ENCODE data around the gene SYNDIG1.

SYNDIG1 gene

DNA sequence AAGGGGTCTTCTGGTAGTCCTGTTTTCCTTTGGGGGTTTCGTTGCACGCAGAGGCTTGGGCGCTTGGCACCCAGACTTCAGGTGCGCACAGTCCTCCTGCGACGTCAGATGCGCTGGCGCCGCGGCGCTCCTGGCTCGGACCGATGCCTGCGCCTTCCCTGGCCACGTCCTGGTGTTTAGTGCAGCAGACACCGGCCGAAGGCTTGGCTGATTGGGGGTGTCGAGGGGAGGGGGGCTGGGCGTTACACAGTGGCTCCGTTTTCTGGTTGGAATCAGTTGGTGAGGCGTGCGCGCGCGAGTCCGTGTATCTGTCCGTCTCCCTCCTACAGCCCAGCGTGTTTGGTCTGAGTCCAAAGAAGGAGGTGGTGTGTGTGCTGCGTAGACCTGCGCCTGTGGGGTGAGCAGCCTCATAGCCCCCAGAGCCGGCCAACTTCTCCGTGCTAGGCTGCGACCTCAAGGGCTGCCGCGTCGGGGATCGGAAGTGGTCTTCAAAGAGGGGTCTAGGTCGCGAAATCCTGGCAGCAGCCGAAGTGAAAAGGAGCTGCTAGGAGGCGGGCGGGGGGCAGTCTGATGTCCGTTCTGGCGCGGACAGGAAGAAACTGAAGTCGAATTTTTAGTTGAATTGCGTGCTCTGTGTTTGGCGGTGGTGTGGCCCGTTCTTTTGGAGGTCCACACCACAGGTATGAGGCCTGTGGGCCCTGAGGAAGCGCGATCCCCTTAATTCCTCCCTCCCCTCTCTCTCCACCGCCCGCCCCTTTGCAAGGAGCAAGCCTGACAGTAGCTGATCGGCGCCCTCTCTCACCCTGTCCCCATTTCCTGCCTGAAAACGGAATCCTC, 1.5 kb downstream of the SYNDIG1 start:
- Mint-ChIP-seq H3K9me3 (no peaks in the 10 kb centered on the region), H3K36me3 (ENCODE audit: low read depth) (no peaks in the 10 kb centered on the region)
- intact Hi-C loops (cut with micrococcal nuclease), result no loop called here

DNA sequence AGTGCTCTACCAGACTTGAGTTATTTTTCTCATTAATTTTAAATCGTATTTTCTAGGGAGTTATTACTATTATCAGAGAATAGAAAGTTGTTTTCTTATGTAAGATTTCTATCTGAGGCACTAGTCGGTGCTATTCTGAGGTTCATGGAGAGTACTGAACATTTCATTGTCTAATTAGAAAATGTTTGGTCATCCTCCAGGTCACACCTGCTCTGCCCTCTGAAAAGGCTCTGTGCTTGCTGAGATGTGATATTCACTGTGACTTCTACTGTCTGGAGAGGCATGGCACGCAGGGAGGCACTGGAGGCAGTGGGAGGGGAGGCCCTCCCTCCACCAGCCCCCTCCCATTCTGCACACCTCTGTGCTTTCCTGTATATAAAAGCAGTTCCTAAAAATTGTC, 3.0 kb downstream of the SYNDIG1 start:
- Mint-ChIP-seq H3K4me1 (ENCODE audit: low read depth) (peaks cover 5% of the 10 kb centered on the region), H3K9me3 (no peaks in the 10 kb centered on the region), H3K27ac (no peak overlapping the region), H3K27me3 (peaks cover 54% of the 10 kb centered on the region), H3K4me3 (no peak overlapping the region), H3K36me3 (ENCODE audit: low read depth) (no peaks in the 10 kb centered on the region)
- intact Hi-C loops (cut with micrococcal nuclease), result no loop called here

More for the DNA sequence above, 1.5 kb downstream of the SYNDIG1 start:
- Mint-ChIP-seq H3K4me3 (no peak overlapping the region), H3K27ac (no peak overlapping the region), H3K27me3 (peaks cover 61% of the 10 kb centered on the region), H3K4me1 (ENCODE audit: low read depth) (peaks cover 5% of the 10 kb centered on the region)

DNA sequence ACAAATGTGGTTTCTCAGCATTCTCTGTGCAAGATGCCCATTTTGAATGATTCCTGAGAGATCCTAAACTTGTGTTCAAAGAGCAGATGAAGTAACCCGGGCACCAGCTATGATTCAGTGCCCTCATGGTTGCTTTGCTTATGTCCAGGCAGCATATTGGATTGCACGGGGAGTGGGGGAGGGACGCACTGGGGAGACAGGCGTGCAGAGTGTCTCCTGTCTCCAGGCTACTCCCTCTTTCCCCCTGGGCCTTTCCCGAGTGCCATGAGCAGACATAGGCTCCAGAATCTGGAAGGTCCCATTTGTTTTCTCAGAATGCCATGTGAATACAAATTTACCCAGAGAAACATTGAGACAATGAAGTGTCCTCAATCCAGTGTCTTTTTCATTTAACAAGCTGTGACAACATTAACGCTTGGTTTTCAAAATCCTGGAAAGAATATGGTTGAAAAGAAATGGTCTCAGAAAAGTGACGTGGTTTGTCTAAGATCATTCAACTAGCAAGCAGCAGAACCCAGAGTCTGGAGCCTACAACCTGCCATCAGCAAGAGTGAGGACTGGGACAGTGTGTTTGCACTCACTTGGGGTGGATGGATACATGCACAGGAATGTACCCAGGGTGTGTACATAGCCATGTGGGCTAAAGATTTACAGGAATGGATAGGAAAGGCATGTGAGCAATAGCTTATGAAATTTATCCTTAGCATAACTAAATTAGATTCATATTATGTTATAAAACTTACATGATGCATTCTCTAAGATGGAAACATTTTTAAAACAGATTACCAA, 4.2 kb downstream of the SYNDIG1 start:
- Mint-ChIP-seq H3K27ac (no peak overlapping the region), H3K36me3 (ENCODE audit: low read depth) (no peaks in the 10 kb centered on the region), H3K4me1 (ENCODE audit: low read depth) (peaks cover 5% of the 10 kb centered on the region), H3K9me3 (no peaks in the 10 kb centered on the region), H3K27me3 (peaks cover 42% of the 10 kb centered on the region), H3K4me3 (no peak overlapping the region)
- intact Hi-C loops (cut with micrococcal nuclease), result no loop called here

DNA sequence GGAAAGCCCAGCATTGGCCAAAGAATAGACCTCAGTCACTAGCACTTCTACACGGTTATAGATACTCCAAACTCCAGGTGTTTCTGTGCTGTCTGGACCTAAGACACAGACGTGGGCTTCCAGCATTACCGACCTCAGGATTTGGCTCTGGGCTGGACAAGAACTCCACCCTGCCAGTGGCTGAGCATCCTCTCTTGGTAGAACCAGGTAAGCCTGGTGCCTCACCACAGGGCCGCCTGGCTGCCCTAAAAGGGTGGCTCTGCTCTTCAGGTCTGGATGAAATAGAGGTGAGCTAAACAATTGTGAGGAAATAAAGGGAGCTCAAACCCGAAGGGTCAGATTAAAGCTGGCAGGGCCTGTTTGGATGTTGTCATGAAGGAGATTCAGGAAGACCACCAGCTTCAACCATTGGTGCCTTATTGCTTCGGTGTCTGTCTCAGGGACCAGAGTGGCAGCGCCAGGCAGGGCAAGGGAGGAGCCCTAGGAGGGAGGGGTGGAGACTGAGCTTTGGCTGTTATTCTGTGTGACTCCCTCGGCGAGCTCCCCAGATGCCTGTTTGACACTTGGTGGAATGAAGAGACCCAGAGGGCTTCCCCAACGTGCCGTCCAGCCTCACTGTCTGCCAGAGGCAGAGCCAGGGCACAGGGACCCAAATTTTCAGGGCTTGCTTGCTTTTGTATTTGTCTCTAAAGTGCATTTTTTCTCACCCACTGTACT, 8.6 kb downstream of the SYNDIG1 start:
- Mint-ChIP-seq H3K4me3 (no peak overlapping the region), H3K36me3 (ENCODE audit: low read depth) (no peaks in the 10 kb centered on the region), H3K27me3 (peaks cover 9% of the 10 kb centered on the region), H3K4me1 (ENCODE audit: low read depth) (no peaks in the 10 kb centered on the region), H3K27ac (no peak overlapping the region), H3K9me3 (no peaks in the 10 kb centered on the region)
- intact Hi-C loops (cut with micrococcal nuclease), result no loop called here

DNA sequence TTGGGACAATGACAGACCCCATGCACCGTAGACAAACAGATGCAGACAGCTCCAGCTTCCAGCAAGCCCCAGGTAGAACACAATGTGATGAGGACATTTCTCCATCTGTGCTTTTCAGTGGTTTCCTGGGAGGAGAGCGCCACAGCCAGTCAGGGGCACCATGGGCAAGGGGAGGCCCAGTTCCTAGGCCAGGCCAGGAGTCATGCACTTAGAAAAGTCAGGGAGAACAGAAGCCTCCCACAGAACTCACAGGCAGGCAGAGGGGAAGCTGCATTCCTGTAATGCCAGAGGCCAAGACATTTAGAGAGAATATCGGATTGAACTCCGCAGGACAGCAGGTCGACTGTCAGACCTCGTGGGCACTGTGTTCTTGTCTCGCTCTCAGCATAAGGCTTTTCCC, 9.2 kb downstream of the SYNDIG1 start:
- no peak overlapping the region for H3K27ac Mint-ChIP-seq
- H3K27me3 Mint-ChIP-seq, result peaks cover 5% of the 10 kb centered on the region
- intact Hi-C loops (cut with micrococcal nuclease), result no loop called here
- H3K36me3 Mint-ChIP-seq (ENCODE audit: low read depth), result no peaks in the 10 kb centered on the region
- no peaks in the 10 kb centered on the region for H3K4me1 Mint-ChIP-seq (ENCODE audit: low read depth)
- H3K4me3 Mint-ChIP-seq, result no peak overlapping the region
- no peaks in the 10 kb centered on the region for H3K9me3 Mint-ChIP-seq

DNA sequence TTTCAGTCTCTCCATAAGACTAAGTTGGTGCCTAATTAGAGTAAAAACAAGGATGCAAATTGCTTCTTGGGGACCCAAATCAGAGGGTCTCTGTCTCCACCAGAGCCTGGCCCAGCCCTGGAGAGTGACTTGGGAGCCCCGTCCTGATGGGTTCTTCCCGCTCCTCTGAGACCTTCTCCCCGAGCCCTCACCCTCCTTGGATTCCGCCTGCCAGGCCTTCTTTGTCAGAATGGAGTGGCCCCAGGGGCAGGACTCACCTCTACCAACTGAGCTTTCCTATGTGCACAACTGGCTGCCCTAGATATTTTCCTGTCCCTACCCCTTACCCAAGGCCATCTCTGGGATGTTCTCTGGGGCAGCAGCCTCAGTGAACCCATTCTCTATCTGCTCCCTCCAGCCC, 9.7 kb downstream of the SYNDIG1 start:
- Mint-ChIP-seq H3K4me1 (ENCODE audit: low read depth) (no peaks in the 10 kb centered on the region), H3K27me3 (peaks cover 4% of the 10 kb centered on the region), H3K4me3 (no peak overlapping the region), H3K36me3 (ENCODE audit: low read depth) (no peaks in the 10 kb centered on the region), H3K9me3 (no peaks in the 10 kb centered on the region), H3K27ac (no peak overlapping the region)
- intact Hi-C loops (cut with micrococcal nuclease), result no loop called here

DNA sequence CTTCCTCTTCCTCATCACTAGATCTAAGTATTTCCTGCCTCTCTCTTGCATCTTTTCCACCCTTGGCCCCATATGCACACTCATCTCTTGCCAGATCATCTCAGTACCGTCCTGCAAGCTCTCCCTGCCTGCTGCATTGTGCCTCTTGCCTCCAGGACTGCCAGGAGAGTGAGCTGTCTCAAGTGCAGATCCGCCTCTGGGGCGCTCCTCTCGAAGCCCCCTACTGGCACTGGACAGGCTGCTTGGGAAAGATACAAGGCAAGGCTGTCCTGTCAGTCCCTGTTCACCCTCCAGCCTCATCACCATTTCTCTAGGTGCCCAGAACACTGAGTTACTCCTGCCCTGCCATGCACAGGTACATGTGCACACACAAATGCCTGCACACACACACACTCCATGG, 10.2 kb downstream of the SYNDIG1 start:
- Mint-ChIP-seq H3K27me3 (peaks cover 3% of the 10 kb centered on the region), H3K4me1 (ENCODE audit: low read depth) (no peaks in the 10 kb centered on the region), H3K27ac (no peak overlapping the region), H3K36me3 (ENCODE audit: low read depth) (no peaks in the 10 kb centered on the region), H3K9me3 (no peaks in the 10 kb centered on the region), H3K4me3 (no peak overlapping the region)
- intact Hi-C loops (cut with micrococcal nuclease), result no loop called here

DNA sequence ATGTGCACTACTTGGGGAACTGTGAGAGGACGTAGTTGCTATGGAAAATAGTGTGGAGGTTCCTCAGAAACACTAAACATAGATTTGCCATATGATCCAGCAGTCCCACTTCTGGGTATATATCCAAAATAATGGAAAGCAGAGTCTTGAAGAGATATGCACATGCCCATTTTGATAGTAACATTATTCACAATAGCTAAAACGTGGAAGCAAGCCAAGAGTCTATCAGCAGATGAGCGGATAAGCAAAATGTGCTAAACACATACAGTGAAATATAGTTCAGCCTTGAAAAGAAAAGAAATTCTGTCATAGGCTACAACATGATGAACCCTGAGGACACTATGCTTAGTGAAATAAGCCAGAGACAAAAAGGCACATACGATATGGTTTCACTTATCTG, 11.1 kb downstream of the SYNDIG1 start:
- Mint-ChIP-seq H3K9me3 (no peaks in the 10 kb centered on the region), H3K4me3 (no peak overlapping the region), H3K27ac (no peak overlapping the region), H3K36me3 (ENCODE audit: low read depth) (no peaks in the 10 kb centered on the region), H3K4me1 (ENCODE audit: low read depth) (no peaks in the 10 kb centered on the region), H3K27me3 (peaks cover 3% of the 10 kb centered on the region)
- intact Hi-C loops (cut with micrococcal nuclease), result no loop called here

DNA sequence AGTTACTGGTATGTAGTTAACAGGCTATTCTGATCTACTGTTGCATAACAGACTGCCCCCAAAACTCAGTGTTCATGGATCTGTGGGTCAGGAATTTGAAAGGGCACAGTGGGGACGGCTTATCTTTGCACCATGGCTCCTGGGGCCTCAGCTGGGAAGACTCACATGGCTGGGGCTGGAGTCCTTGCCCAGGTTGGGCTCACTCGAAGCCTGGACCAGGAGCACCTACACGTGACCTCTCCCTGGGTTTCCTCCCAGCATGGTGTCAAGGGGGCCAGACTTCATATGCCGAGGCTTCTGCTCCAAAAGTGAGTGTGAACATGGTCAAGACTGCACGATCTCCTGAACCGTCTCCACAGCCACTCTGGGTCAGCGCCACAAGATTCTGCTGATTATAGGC, 11.7 kb downstream of the SYNDIG1 start:
- H3K27me3 Mint-ChIP-seq, result peaks cover 3% of the 10 kb centered on the region
- no peaks in the 10 kb centered on the region for H3K9me3 Mint-ChIP-seq
- H3K4me3 Mint-ChIP-seq, result no peak overlapping the region
- no peaks in the 10 kb centered on the region for H3K4me1 Mint-ChIP-seq (ENCODE audit: low read depth)
- no peaks in the 10 kb centered on the region for H3K36me3 Mint-ChIP-seq (ENCODE audit: low read depth)
- intact Hi-C loops (cut with micrococcal nuclease), result no loop called here
- no peak overlapping the region for H3K27ac Mint-ChIP-seq

DNA sequence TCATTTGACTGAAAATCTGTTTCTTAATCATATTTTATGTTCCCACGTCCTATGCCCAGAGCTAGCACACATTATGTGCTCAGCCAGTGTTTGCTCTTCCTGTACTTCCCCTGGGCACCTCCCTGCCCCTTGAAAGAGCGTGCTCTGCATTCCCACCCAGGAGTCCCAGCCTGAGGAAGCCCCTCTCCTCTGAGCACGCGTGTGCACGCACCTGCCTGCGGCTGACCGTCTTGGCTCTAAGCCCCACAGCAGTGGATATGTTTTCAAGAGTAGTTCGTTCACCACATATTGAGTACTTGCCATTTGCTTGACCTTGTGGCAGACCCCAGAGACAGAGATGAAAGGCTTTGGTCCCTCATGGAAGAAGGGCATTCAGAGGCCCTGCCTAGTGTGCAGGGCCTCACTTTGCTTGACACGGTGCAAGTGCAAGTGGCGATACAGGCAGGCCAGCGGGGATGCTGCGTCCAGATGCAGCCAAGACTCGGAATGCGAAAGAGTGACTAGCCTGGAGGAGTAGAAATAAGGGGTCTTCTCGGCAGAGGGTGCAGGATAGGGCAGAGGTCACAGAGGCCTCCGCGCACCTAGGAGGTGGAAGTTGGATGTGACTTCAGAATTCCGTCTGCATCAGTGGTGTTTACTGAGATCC, 14.1 kb downstream of the SYNDIG1 start:
- H3K4me1 Mint-ChIP-seq (ENCODE audit: low read depth), result no peaks in the 10 kb centered on the region
- H3K27ac Mint-ChIP-seq, result no peak overlapping the region
- H3K9me3 Mint-ChIP-seq, result no peaks in the 10 kb centered on the region
- H3K27me3 Mint-ChIP-seq, result no peaks in the 10 kb centered on the region
- intact Hi-C loops (cut with micrococcal nuclease), result no loop called here
- no peak overlapping the region for H3K4me3 Mint-ChIP-seq
- H3K36me3 Mint-ChIP-seq (ENCODE audit: low read depth), result no peaks in the 10 kb centered on the region

DNA sequence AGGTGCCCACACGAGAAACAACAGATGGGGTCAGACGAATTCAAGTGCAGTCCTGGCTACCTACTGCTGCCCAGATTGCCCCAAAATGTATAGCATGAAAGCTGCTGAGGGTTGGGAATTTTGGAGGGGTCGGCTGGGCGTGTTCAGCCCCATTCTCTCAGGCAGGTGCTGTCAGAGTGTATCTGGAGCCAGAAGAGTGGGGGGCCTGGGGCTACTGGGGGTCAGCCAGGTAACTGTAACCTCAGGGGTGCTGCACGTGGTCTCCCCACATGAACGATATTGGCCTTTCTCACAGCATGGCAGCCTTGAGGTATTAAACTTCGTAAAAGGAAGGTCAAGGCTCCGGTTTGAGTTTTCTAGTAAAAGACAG, 14.6 kb downstream of the SYNDIG1 start:
- Mint-ChIP-seq H3K27me3 (no peaks in the 10 kb centered on the region), H3K4me1 (ENCODE audit: low read depth) (no peaks in the 10 kb centered on the region), H3K4me3 (no peak overlapping the region), H3K36me3 (ENCODE audit: low read depth) (no peaks in the 10 kb centered on the region), H3K27ac (no peak overlapping the region), H3K9me3 (no peaks in the 10 kb centered on the region)
- intact Hi-C loops (cut with micrococcal nuclease), result no loop called here

DNA sequence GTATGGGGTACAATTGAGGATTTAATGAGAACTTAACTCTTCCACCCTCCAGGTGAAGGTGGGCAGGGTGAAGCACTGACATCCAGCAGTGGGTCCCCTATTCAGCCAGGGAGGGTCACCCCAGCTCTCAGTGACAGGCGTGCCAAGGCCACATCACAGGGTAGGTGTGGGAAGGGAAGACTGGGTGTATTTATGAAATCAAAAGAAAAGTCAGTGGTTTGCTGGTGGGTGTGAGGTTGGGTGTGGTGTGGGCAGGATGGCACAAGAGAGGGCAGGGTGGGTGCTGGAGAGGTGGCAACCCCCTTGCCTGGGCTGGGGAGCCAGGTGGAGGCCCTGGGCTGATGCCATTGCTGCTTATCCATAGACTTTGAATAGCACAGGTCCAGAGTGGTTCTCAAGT, 16.6 kb downstream of the SYNDIG1 start:
- no peaks in the 10 kb centered on the region for H3K4me1 Mint-ChIP-seq (ENCODE audit: low read depth)
- no peaks in the 10 kb centered on the region for H3K9me3 Mint-ChIP-seq
- no peaks in the 10 kb centered on the region for H3K36me3 Mint-ChIP-seq (ENCODE audit: low read depth)
- H3K27ac Mint-ChIP-seq, result no peak overlapping the region
- intact Hi-C loops (cut with micrococcal nuclease), result no loop called here
- no peaks in the 10 kb centered on the region for H3K27me3 Mint-ChIP-seq
- H3K4me3 Mint-ChIP-seq, result no peak overlapping the region

DNA sequence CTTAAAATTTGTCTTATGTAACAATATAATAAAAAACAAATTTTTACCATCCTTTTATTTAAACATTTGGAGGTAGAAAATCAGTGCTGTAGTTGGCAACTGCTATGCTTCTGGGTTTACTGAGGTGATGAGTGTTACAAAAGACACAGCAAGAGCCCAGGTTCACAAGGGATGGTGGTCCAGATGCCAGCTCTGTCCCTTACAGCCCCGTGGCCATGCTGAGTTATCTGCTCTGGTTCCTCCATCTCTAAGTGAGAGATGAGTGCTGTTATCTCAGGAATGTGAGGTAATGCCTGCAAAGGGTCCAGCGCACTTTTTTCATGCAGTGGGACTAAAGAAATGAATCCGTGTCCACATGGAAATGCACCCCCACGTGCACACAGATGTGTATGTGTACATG, 17.8 kb downstream of the SYNDIG1 start:
- Mint-ChIP-seq H3K27ac (no peak overlapping the region), H3K9me3 (no peaks in the 10 kb centered on the region), H3K4me3 (no peak overlapping the region), H3K36me3 (ENCODE audit: low read depth) (no peaks in the 10 kb centered on the region), H3K4me1 (ENCODE audit: low read depth) (no peaks in the 10 kb centered on the region), H3K27me3 (no peaks in the 10 kb centered on the region)
- intact Hi-C loops (cut with micrococcal nuclease), result no loop called here

DNA sequence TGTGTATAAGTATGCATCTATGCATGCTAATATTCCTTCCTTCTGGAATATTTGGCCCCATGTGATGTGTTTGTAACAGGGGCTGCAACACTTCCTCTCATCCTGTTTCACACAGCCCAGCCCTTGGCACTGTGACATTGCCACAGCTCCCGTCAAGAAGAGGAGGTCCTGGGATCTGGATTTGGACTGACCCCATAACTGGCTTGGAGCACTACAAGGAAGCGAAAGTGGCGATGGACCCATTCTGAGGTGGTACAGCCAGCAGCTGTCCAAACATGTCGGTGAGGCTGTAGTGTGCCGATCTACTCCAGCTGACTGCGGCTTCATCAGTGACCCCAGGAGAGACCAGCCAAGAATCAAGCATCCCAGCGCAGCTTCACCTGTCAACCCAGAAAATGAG, 18.2 kb downstream of the SYNDIG1 start:
- H3K27me3 Mint-ChIP-seq, result no peaks in the 10 kb centered on the region
- no peaks in the 10 kb centered on the region for H3K4me1 Mint-ChIP-seq (ENCODE audit: low read depth)
- no peak overlapping the region for H3K4me3 Mint-ChIP-seq
- intact Hi-C loops (cut with micrococcal nuclease), result no loop called here
- no peaks in the 10 kb centered on the region for H3K9me3 Mint-ChIP-seq
- H3K27ac Mint-ChIP-seq, result no peak overlapping the region
- H3K36me3 Mint-ChIP-seq (ENCODE audit: low read depth), result no peaks in the 10 kb centered on the region

Data from dendritic cell treated with granulocyte-macrophage colony-stimulating factor and Interleukin-4, amounts not matched to agents 40 ng/mL and 50 ng/mL, for 4 days (primary cell).